Measurements from ENCODE around the gene COX6B2.
"Not testable (repeated sequence)": the region's sequence is repeated elsewhere in the genome, so short reads cannot be mapped to it uniquely, and the experiment has no call there.

COX6B2 gene, protein sequence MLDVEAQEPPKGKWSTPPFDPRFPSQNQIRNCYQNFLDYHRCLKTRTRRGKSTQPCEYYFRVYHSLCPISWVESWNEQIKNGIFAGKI

DNA sequence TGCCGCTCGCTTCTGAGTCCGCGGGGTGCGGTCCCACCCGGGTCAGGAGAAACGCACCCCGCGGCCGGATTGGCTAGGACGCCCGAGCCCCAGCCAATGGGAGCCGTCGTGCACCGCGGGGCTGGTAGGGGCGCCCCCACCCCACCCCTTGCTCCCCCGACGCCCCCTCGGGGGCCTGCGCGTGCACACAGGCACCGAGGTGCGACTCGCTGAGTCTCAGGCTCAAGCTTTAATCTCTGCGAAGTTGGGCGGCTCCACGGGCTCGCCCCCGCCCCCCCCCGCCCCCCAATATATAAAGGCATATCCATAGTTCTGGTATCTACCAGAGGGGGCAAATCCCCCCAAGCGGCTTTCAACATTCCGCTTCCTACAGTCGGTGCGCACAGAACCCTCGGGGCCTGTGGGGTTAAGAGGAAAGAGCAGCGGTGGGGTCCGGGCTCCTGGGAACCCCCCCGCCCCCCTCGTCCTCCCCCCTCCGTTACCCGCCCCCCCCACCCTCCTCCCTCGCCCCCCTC lies at the start of gene COX6B2:
COX6B2 (minus strand) TSS at position 22 of the 515 bp plus-strand sequence. CDS start 198 bp downstream, outside the sequence.
- DNase-seq: no peak

DNA sequence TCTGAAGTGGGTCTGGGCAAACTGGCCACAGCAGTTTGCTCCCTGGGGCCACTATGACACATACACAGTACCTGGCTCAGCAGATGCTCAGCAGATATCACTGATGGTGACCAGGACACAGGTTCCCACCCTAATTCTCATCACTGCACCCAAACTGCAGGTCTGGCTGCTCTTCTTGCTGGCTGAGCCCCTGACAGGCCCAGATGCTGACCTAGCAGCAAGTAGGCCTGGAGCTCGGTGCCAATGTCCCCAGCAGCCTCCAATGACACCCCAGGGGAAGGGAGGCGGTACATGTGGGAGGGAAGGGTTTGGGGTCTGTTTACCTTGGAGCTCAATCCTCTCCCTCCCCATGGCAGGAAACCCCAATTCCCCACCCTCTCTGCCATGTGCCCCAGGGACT lies 48.0 kb upstream of the COX6B2 start:
- DNase-seq: no peak

DNA sequence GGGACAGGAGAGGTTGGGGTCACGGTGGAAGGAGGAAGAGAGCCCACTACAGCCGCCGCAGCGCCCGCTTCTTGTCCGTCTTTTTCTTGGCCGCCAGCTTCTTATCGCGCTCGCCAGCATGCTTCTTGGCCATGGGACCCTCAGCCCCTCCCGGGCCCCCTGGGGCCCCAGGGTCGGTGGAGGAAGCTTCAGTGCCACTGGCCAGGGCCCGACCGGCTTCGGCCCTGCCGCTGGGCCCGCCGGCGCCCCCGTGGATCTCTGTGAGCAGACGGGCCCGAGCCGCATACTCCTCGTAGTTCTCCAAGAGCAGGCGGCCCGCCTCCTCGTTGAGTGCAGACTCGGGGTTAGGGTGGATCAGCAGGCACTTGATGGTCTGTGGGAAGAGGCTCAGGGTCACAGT lies 46.9 kb upstream of the COX6B2 start:
- not testable (repeated sequence) for DNase-seq

DNA sequence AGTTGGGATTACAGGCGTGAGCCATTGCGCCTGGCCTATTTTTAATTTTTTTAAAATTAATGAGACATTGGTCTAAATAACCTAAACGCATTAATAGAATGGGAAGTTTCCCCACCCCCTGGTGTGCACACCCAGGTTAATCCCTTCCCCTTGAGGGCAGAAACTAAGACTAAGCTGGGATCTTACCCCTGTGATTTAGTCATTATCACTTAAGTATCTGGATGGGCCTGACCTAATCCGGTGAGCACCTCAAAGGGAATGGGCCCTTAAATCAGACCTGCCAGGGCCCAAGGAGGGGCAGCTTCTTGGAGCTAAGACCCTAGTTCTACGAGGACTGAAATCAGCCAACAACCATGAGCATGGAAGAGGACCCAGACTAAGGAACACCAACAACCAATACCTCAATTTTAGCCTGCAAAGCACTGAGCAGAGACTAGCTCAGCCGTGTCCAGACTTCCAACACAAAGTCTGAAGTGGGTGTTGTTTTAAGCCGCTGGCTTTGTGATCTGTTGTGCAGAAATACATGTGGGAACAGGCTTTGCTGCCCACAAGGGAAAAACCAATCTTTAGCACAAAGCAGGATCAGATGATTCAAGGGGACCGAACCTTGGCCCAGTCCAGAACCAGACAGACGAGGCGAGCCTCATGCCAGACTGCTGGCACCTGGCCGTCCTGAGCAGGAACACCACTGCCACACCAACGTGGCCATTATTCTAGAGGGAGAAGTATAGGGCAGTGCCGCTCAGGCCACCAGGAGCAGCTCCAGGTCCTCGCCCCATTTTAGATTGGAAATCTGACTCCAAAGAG lies 46.0 kb upstream of the COX6B2 start:
- no peak for DNase-seq

DNA sequence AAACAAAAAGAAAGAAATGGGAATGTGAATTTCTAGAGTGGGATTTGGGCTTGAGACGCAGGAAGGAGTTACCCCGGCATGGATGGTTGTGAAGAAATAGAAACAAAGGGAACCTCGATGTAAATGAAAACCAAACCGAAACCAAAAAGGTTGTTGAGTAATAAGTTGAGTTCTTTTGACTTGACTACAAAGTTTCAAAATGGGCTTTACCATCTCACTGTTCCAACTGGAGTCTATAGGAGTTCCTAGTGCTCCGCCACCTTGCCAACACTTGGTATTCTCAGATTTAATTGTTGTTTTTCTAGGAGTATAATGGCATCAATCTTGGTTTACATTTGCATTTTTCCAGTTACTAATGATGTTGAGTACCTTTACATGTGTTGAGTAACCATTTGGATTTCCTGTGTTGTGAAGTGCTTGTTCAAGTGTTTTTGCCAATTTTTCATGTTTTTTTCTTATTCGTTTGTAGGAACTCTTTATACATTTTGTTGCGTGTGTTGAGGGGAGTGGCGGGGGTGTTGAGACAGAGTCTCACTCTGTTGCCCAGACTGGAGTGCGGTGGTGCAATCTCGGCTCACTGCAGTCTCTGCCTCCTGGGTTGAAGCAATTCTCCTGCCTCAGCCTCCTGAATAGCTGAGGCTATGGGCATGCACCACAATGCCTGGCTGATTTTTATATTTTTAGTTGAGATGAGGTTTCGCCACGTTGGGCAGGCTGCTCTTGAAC lies 43.8 kb upstream of the COX6B2 start:
- no peak for DNase-seq

DNA sequence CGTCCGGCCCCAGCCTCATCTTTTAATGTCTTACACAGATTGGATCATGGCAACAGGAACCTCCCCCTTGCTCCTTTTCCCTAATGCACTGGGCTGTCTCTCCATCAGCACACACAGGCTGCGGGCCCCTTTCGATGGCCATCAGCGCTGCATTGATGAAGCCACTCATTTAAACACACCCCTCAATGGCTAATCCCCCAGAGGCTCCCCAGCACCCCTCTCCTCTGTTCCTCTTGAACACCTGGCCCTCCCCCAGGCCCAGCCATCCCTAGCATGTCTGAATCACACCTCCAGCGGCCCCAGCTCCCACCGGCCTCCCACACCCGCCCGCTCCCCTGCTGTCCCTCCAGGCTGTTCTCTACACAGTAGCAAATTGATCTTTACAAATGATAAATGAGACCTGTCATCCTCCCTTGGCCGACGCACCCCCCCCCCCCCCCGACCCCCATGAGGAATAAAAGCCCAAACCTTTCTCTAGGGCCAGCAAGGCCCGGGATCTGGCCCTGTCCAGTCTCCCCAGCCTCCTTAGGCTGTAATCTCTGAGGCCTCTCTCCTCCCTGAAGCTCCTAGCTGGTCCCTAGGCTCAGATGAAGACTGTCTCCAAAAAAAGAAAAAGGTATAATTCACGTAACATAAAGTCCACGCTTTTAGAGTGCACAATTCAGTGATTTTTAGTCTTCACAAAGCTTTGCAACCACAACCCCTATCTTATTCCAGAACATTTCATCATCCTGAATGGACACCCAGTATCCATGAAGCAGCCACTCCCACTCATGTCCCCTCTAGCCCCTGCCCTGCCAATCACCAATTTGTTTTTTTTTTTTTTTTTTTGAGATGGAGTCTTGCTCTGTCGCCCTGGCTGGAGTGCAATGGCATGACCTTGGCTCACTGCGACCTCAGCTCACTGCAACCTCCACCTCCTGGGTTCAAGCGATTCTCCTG lies 38.6 kb upstream of the COX6B2 start:
- no peak for DNase-seq

DNA sequence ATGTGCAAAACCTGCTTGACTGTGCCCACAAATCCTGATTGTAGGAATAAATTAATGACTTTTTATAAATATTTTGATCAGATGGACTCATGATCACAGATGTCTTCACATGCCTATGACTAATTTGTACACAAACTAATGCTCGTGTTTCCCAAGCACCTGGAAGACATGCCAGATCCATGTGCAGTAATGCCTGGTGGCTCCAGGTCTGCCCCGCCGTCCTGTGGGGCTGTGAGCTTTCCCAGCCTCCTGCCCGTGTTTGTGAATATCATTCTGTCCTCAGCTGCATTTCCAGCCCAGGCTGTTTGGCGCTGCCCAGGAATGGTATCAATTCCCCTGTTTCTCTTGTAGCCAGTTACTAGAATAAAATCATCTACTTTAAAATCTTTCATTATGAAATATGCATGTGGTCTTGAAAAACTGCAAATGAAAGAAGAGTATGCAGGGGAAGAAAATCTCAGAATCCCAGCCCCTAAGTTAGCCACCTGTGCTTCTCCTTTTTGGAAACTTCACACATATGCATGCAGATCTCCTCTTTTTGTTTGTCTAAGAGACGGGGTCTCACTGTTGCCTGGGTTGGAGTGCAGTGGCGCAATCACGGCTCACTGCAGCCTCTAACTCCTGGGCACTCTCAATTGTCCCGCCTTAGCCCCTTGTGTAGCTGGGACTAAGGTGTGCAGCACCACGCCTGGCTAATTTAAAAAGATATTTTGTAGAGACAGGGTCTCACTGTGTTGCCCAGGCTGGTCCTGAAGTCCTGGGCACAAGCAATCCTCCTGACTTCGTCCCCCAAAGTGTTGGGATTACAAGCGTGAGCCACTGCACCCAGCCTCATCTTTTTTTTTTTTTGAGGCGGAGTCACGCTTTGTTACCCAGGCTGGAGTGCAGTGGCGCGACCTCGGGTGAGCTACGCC lies 37.4 kb upstream of the COX6B2 start:
- DNase-seq: no peak

DNA sequence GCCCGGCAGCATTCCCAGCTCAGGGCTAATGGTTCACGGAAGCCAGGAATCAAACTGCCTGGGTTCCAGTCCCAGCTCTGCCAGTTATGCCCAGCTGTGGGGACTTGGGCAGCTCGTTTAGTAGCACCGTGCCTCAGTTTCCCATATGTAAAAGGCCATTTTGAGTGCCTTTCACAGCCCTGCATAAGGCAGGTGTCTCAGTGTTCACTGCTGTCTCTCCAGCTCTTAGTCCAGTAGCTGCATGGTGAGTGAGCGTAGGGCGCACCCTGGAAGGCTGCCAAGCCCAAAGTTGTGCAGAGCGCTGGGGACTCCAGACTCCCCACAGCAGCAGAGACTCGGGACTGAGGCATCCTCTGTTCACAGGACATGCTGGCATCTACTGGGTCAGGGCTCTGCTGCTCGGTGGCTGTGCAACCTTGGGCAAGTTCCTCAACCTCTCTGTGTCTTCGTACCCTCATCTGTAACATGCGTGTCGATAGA lies 36.7 kb upstream of the COX6B2 start:
- DNase-seq: no peak

DNA sequence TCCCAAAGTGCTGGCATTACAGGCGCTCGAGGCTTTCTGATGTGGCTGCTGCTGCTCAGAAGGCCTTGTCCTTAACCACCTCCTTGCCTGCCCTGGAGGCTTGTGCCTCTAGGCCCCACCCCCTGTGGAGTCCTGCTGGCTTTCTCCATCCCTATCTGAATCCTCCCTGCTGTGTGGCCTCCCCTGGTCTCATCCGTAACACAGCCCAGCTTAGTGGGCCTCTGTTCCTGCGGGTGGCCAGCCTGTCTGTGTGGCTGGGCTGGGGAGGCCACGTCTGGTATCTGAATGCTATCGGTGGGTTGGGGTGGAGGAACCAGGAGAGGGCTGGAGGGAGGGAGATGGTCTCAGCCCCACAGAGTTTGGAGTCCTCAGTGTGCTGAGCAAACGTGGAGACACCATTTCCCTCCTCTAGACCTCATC lies 36.0 kb upstream of the COX6B2 start:
- no peak for DNase-seq

DNA sequence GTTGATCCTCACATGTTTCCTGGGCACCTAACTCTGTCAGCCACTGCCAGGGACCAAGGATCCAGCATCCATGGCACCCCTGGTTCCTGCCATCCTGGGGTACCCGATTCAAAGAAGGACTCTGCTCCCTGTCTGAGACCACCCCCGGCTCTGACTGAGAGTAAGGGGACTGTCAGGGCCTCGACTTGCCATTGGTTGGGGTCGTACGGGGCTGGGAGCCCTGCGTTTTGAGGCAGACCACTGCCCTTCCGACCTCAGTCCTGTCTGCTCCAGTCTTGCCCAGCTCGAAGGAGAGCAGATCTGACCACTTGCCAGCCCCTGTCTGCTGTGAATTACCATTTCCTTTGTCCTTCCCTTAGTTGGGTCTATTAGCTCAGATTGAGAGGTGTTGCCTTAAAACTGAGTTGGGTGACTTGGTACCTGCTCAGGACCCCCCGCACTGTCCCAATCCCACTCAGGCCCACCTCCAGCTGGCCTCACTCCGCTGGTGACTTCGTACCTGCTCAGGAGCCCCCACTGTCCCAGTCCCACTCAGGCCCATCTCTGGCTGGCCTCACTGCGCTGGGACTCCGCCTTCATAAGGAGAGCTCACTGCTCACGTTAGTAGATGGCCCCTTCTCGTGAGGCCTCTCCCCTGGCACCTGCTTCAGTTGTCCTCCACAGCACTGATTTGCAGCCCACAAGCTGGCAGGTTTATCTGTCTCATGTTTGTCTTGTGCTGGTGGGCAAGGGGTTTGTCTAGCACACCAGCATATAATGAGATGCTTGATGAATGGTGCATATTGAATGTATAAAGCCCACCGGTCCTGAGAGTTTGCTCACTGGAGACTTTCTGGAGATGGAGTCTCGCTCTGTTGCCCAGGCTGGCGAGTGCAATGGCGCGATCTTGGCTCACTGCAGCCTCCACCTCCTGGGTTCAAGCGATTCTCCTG lies 35.1 kb upstream of the COX6B2 start:
- no peak for DNase-seq

DNA sequence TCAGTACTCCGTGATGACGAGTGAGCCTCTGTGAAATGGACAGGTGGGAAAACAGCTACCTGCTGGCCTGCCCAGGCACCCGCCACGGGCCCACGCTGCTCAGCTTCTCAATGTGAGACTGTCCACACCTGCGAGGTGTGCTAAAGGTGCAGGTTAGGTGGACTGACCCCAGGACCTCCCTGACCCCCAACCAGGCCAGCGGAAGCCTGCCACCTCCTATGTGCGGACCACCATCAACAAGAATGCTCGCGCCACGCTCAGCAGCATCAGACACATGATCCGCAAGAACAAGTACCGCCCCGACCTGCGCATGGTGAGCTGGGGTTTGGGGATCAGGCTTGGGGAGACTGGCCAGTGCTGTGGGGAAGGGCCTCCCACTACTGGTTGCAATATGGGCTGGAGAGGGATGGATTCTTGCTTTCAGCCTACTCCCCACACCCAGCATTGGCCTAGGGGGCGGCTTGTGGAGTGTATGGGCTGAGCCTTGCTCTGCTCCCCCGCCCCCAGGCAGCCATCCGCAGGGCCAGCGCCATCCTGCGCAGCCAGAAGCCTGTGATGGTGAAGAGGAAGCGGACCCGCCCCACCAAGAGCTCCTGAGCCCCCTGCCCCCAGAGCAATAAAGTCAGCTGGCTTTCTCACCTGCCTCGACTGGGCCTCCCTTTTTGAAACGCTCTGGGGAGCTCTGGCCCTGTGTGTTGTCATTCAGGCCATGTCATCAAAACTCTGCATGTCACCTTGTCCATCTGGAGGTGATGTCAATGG lies 33.4 kb upstream of the COX6B2 start:
- no peak for DNase-seq

DNA sequence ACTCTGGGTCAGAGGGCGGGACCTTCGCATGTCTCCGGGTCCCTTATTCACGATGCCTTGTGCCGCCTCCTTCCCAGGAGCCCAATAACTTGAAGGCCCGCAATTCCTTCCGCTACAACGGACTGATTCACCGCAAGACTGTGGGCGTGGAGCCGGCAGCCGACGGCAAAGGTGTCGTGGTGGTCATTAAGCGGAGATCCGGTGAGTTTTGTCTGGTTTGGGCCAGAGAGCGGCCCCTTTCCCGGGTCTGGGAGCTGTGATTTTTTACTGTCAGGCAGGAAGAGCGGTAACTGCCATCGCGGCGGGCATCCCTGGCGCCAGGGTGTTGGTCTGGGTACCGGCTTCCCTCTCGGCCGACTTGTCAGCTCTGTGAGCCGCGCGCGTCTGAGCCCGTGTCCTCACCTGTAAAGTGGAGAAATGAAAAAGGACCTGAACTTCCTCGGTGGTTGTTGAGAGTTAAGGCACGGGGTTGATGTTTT lies 32.0 kb upstream of the COX6B2 start:
- DNase-seq: no peak

DNA sequence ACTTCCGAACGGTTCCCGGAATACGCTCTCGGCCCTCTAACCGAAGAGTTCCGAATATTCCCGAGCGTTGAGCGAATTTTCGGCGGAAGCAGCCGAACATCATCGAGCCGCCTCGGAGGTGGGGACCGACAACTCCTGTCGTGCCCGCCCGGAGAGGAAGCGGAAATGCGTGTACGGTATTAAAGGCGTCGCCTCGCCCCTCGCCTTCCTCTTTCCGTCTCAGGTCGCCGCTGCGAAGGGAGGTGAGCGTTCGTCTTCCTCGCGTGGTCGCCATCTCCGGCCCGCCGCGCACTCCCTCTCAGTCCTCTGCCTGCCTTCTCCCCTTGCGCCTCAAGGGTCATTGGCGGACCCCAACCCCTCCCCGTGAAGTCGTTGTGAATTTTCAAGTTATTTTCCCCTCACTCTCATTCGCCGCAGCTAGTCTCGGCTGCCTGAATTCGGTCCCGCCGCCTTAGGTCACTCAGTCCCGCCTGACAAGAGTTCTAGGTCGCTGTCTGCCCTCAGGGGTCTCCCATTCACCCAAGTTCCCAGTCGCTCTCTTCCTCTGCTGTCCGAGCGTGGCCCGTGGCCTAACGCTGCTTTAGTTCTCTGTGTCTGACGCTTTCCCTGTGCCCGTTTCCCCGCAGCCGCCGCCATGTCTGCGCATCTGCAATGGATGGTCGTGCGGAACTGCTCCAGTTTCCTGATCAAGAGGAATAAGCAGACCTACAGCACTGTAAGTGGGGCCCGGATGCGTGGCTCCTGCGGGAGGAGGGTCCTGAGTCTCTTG lies 31.4 kb upstream of the COX6B2 start, which contains the start of gene RPL28:
RPL28 (plus strand) TSS at position 209 of the 769 bp plus-strand sequence; CDS start at position 635, 426 bp downstream.
- DNase-seq: peak; percentile 99

DNA sequence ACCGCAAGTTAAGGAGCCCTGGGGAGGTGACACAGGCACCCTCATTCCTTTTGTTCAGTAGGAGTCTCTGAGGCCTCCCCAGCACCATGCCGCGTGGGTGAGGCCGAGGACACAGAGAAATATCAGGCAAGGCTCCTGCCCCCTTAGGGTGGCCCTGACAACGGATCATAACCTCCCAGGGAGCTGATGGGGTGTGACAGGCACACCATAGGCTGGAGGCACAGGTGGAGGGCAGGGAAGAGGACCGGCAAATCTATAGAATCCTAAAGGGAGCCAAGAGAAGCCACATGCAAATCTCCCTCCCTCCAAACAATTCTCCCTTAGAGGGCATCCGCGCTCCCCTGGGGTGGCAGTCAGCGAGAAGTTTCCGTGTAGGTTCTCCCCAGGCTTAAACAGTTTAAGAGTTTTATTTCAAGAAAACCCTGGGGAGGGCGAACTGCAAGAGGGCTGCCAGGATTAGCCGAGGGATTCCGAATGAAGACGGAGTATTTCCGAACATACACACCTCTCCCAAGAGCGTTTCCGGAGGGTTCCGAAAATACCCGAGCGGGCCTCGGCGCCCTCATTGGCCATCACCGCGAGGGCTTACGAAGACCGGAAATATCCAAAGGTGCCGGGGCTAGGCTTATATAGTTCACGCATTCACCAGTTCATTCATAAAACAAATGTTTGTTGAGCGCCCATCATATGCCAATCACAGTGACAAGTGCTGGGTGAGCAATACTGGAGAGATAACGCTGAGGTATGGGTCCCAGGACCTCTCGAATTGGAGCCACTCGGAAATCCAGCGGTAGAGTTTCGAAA lies 30.6 kb upstream of the COX6B2 start:
- DNase-seq: peak; percentile 97

DNA sequence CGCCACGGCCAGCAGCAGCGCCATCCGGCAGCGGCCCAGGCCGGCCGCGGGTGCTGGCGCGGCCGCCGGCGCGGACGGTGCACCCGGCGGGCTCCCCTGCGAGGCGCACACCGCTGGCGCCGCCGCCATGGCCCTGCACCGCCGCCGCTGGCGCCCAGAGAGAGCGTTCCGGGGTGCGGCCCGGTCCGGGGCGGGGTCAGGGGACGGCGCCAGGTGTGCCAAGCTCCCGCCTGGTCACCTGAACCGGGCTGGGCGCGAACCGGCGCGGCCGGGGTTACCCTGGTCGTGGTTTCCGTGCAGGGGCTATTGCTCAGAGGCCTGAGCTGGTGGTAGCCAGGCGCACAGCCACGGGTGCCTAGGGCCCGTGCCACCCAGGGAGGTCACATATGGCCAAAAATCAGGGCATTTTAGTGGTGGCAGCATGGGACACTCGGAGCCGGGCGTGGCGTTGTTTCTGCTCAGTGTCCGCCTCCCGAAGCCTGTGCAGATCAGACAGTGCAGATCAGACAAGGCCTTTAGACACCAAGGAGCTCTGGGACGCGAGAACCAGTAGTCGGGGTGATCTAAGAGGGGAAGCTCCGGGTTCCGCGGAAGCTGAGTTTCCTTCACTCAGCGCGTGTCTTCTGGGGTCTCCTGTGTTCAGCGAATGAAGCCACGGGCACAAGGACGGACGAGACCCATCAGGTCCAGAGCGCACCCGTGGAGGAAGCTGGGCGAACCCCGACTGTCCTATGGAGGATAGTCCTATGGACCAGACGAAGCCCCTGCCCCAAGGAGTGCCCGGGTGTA lies 29.8 kb upstream of the COX6B2 start, which contains the start of gene TMEM238:
TMEM238 (minus strand) TSS at position 162 of the 789 bp plus-strand sequence; CDS start at position 129, 33 bp downstream.
- DNase-seq: peak; percentile 44
